GM18868 (cell line): ENCODE measurements around the gene DNAH14.
"Not testable (repeated sequence)": the region's sequence is repeated elsewhere in the genome, so short reads cannot be mapped to it uniquely, and the experiment has no call there.

Source experiments
- ATAC-seq: cut with Tn5 transposase; IDR thresholded peaks from one replicate; pipeline ENCODE4 v1.9.1; 2021; ENCODE audit warnings: mild to moderate bottlenecking, moderate library complexity; ENCODE audit not compliant: unreplicated experiment

Gene DNAH14

GRCh38 chr1:225380691-225381090, 451.2 kb downstream of the DNAH14 start:
- ATAC-seq, result no peak

- ATAC-seq, result not testable (repeated sequence)
These were observed 457.4 kb downstream of the DNAH14 start for GRCh38 chr1:225386860-225387259.

- no peak for ATAC-seq
These were observed 458.9 kb downstream of the DNAH14 start for GRCh38 chr1:225388372-225388771.

GRCh38 chr1:225389843-225390242, 460.4 kb downstream of the DNAH14 start:
- no peak for ATAC-seq

GRCh38 chr1:225396357-225396756, 466.9 kb downstream of the DNAH14 start:
- ATAC-seq, result no peak

GRCh38 chr1:225400968-225401367, 471.5 kb downstream of the DNAH14 start:
- ATAC-seq, result no peak

- ATAC-seq, result no peak
These were observed 477.7 kb downstream of the DNAH14 start for GRCh38 chr1:225406976-225407725.

- no peak for ATAC-seq
These were observed 478.3 kb downstream of the DNAH14 start for GRCh38 chr1:225407755-225408154.

DNA sequence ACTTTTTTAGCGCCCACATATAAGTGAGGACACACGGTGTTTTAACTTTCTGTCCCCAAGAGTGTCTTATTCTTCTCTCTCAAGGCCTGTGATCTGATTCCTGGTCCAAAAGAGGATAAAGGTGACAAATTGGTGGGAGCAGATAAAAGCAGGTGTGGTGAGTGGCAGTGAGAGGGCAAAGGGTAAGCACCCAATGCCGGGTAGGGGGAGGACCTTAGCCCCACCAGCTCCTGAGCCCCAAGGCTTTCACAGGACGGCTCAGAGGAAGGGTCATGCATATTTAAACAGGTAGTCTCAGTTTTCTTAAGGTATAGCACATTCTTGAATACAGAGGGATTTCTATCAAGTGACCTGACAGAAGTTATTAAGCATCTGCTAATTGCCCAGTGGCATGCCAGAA, 478.8 kb downstream of the DNAH14 start:
- ATAC-seq, result no peak

DNA sequence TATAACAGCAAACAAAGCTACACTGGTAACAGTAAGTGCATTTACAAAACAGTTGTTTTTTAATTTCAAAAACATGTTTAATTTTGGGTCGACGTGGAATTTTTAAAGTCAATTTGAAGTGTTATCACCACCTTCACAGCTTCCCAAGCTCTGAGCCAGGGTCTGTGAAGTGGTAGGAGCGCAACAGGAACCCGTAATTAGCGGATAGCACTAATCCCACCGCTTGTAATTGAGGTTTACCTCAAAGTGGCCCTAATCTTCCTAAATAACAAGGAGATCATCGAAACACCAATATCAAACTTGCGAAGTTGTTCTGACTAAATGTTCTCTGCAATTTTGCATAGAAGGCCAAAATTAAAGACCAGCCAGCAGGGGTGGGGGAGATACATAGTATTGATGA, 479.6 kb downstream of the DNAH14 start:
- ATAC-seq, result no peak

DNA sequence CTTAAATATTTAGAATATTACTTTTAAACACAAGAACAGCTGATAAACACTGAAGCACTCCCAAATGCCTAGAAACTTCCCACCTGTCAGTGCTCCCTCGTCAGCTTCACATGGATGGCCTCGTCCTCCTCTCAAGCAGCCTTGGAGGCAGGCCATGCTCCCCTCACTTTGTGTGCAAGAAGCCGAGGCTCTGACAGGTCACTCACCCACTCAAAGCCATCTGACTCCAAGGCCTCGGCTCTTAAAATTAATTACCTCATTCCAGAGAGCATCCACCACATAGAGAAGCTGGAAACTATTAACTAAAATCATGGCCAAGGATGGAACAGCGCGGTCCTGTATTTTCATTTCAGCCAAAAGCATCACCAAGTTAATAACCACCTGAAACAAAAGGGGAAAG, 480.6 kb downstream of the DNAH14 start:
- ATAC-seq, result no peak

- no peak for ATAC-seq
These were observed 482.8 kb downstream of the DNAH14 start for GRCh38 chr1:225412321-225412720.

DNA sequence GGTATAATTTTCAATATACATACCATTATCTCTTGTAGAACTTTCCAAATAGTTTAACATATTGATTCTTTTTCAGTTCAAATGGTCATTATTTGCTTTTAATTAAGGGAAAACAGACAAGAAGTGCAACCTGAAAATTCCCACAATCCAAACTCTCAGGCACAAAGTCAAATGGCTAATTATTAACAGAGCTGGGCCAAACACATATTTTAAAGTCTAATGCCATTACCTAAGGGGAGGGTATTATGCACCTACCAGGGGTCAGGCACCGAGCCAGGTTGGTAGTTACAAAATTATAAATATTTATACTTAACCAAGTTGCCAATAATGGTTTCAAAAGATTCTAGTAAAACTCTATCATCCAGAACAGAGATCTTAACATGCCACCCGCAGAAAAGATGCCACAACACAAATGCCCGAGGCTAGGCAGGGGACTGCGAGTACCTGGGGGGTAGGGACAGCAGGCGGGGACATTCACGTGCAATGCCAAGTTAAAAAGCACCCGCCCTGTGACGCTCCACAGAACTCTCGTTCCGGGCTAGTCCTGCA, 483.4 kb downstream of the DNAH14 start:
- ATAC-seq, result no peak

- ATAC-seq, result no peak
These were observed 484.4 kb downstream of the DNAH14 start for GRCh38 chr1:225413708-225414375.

DNA sequence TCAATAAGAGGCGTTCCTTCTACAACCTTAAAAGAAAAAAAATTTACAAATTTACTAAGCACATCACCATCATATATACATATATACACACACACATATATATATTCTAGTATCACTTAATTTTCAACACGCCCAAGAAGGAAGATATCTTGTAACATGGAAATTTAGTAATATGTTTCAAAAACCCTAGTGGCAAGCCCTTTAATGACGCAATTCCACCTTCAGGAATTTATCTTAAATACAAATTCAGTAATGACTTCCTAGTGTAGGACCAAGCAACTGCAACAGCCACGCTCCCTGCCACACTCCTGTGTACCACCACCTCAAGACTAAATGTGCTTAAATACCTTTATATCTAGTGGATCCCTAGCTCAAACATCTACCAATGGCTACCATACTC, 485.8 kb downstream of the DNAH14 start:
- ATAC-seq, result no peak

- no peak for ATAC-seq
These were observed 486.7 kb downstream of the DNAH14 start for GRCh38 chr1:225415967-225416745.

DNA sequence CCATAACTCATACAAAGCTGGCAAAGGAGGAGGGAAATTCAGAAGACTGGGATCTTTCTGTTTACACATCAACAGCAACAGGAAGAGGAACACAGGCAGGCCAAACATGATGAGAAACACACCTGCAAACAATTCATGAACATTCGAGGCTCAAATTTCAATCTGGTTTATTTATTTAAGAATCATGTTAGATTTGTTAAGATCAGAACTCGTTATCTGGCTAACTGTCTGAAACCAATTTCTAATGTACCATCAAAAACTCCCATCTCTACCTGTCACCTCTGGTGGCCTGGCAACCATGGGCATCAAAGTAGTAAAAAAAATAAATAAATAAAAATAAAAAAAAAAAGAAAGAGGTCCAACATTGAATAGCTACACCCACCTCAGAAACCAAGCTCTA, 488.6 kb downstream of the DNAH14 start:
- no peak for ATAC-seq

GRCh38 chr1:225418598-225418997, 489.1 kb downstream of the DNAH14 start:
- no peak for ATAC-seq

DNA sequence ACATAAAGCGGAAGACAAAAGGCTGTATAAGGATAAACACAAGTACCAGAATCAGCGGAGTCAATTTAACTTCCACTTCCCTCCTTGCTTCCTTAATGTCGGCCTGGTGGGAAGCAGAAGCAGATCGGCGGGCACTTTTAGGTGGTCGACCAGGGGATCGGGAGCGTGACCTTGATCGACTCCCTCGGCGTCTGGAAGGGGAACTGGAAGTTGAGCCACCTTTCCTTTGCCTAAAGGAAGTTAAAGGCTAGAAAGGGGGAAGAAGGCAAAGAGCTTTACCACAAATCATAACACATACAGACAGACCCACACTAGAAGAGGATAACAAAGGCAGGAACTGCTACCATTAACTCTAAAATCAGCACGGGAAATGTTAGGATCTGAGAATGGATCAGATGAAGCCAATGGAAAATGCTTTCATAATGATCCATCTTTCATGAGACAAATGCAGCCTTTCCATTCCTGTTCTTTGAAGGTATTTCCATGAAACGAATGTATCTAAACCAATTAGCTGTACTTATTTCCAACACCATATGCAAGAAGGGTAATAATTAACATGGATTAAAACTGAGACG, 492.6 kb downstream of the DNAH14 start:
- no peak for ATAC-seq

GRCh38 chr1:225422795-225423517, 493.5 kb downstream of the DNAH14 start:
- ATAC-seq, result no peak

DNA sequence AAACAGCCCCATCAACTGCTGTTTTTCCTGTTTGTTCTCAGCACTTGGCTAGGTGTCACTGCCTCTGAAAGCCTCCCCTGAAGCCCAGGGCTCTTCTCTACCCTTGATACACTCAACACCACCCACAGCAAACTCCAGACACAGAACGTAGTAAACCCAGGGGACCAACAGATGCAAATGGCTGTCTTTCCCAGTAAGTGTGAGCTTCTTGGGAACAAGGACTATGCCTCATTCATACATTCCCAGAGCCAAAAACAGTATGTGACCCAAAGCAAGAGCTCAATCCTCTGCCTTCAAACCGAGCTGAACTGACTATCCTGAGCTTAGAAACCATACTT, 494.0 kb downstream of the DNAH14 start:
- no peak for ATAC-seq
